Stimulated activated CD4-positive, alpha-beta T cell treated with anti-CD3 and anti-CD28 coated beads, Interleukin-4, amount 100 ng/mL, for 48 hours (primary cell): ENCODE data around the gene MROH2A.

ENCODE experiments used
- DNase-seq, 2 donors: peaks; one replicate each; pipeline ENCODE4 v3.0.0-alpha.2; 2020; ENCODE audit warnings: low read depth in 2 of 2

Gene MROH2A

GRCh38 chr2:233764761-233765160 lies 13.4 kb upstream of the MROH2A start:
- no peak for DNase-seq

- DNase-seq, result no peak
Measured at GRCh38 chr2:233766416-233766815, 11.7 kb upstream of the MROH2A start.

- no peak for DNase-seq
Measured at GRCh38 chr2:233768076-233768475, 10.1 kb upstream of the MROH2A start.

- no peak for DNase-seq
Measured at GRCh38 chr2:233769260-233769659, 8.9 kb upstream of the MROH2A start.

GRCh38 chr2:233772153-233772552 lies 6.0 kb upstream of the MROH2A start:
- DNase-seq, result no peak

- DNase-seq, result no peak
Measured at GRCh38 chr2:233772583-233772982, 5.5 kb upstream of the MROH2A start.

- no peak for DNase-seq
Measured at GRCh38 chr2:233773854-233774253, 4.3 kb upstream of the MROH2A start.

GRCh38 chr2:233775414-233775813 lies 2.7 kb upstream of the MROH2A start:
- DNase-seq, result no peak

- DNase-seq, result no peak
Measured at GRCh38 chr2:233779722-233780121, 1.6 kb downstream of the MROH2A start.

GRCh38 chr2:233780771-233781170 lies 2.6 kb downstream of the MROH2A start:
- no peak for DNase-seq

- no peak for DNase-seq
Measured at GRCh38 chr2:233789554-233789953, 11.4 kb downstream of the MROH2A start.

GRCh38 chr2:233791151-233791882 lies 13.2 kb downstream of the MROH2A start:
- no peak for DNase-seq

GRCh38 chr2:233791883-233792329 lies 13.8 kb downstream of the MROH2A start:
- no peak for DNase-seq

- no peak for DNase-seq
Measured at GRCh38 chr2:233792720-233793119, 14.6 kb downstream of the MROH2A start.

GRCh38 chr2:233793465-233794127 lies 15.5 kb downstream of the MROH2A start:
- DNase-seq, result no peak

- no peak for DNase-seq
Measured at GRCh38 chr2:233794128-233794658, 16.1 kb downstream of the MROH2A start.

- no peak for DNase-seq
Measured at GRCh38 chr2:233795735-233796171, 17.6 kb downstream of the MROH2A start.

- DNase-seq, result no peak
Measured at GRCh38 chr2:233796254-233796653, 18.1 kb downstream of the MROH2A start.

GRCh38 chr2:233798335-233799086 lies 20.4 kb downstream of the MROH2A start:
- DNase-seq, result no peak

GRCh38 chr2:233799087-233799665 lies 21.0 kb downstream of the MROH2A start:
- no peak for DNase-seq

- DNase-seq, result no peak
Measured at GRCh38 chr2:233799716-233800115, 21.6 kb downstream of the MROH2A start.

GRCh38 chr2:233800208-233800607 lies 22.1 kb downstream of the MROH2A start:
- DNase-seq, result no peak
